Spleen (tissue), 11 donors: ENCODE data around the gene NUPR1. TPM values are rescaled to one million over a fixed set of nuclear protein-coding genes. Genes with fewer than 3 reads are reported as not detected.

ENCODE experiments used
- DNase-seq: peaks from one replicate; pipeline ENCODE4 v3.0.0-alpha.2; 2020
- H3K27ac ChIP-seq, 8 donors: fragments of 200-600 bp; sonication (generic) in 7 of 8; 1 replicate in 4 of 8; 2 replicates in 4 of 8; pipeline versions ENCODE4 v1.5.0 to v1.8.0; 2016 to 2021; ENCODE audit warnings: inconsistent platforms in 4 of 8, mild to moderate bottlenecking in 4 of 8, moderate library complexity in 1 of 8
- H3K27me3 ChIP-seq, 7 donors: fragments of 200-600 bp; sonication (generic) in 6 of 7; replicated peaks in 1 of 7; 1 replicate in 4 of 7; 2 replicates in 3 of 7; pipeline versions ENCODE4 v1.5.0 to v1.8.0; 2016 to 2021; ENCODE audit warnings: inconsistent platforms in 3 of 7, mild to moderate bottlenecking in 1 of 7
- H3K36me3 ChIP-seq, 6 donors: fragments of 200-600 bp; sonication (generic) in 5 of 6; 1 replicate in 4 of 6; 2 replicates in 2 of 6; pipeline versions ENCODE4 v1.5.0 to v1.8.0; 2016 to 2021; ENCODE audit warnings: inconsistent platforms in 2 of 6
- H3K4me1 ChIP-seq, 6 donors: fragments of 200-600 bp; sonication (generic) in 5 of 6; 1 replicate in 3 of 6; 2 replicates in 3 of 6; pipeline versions ENCODE4 v1.5.0 to v1.8.0; 2016 to 2021; ENCODE audit warnings: inconsistent platforms in 3 of 6
- H3K4me3 ChIP-seq, 8 donors: fragments of 200-600 bp; sonication (generic) in 7 of 8; 1 replicate in 4 of 8; 2 replicates in 4 of 8; pipeline versions ENCODE4 v1.5.0 to v1.8.0; 2016 to 2021; ENCODE audit warnings: inconsistent platforms in 4 of 8, mild to moderate bottlenecking in 4 of 8, moderate library complexity in 2 of 8
- H3K9me3 ChIP-seq, 8 donors: fragments of 200-600 bp; sonication (generic) in 7 of 8; 1 replicate in 4 of 8; 2 replicates in 4 of 8; pipeline versions ENCODE4 v1.5.0 to v1.8.0; 2016 to 2021; ENCODE audit warnings: inconsistent platforms in 4 of 8
- CTCF ChIP-seq, 11 experiments: fragments of 200-600 bp in 7 of 11; fragments of 450-650 bp in 4 of 11; sonication (generic) in 4 of 11; IDR thresholded peaks in 8 of 11; conservative IDR thresholded peaks in 3 of 11; 1 replicate in 7 of 11; 2 replicates in 4 of 11; pipeline versions ENCODE4 v1.4.0 to v1.8.0; 2016 to 2021; ENCODE audit warnings: antibody characterized with exemption in 11 of 11, inconsistent platforms in 4 of 11, mild to moderate bottlenecking in 1 of 11
- POLR2A ChIP-seq, 3 donors: fragments of 450-650 bp; IDR thresholded peaks; one replicate each; pipeline ENCODE4 v1.5.1; 2017; ENCODE audit warnings: antibody characterized with exemption in 3 of 3, mild to moderate bottlenecking in 1 of 3
- POLR2AphosphoS5 ChIP-seq, 3 donors: sonication (generic); formaldehyde crosslinking; IDR thresholded peaks; one replicate each; pipeline ENCODE4 v1.5.1; 2017; ENCODE audit warnings: antibody characterized with exemption in 3 of 3
- WGBS, 5 donors: extraction: QIAGEN DNeasy Blood & Tissue Kit in 3 of 5; methylation state at CpG; one replicate each; pipeline versions ENCODE4 v1.1.5 to v1.1.7; 2013 to 2018; 5-methylcytosine and 5-hydroxymethylcytosine counted together
- intact Hi-C: fragments of 100-400 bp; cut with DNase I; formaldehyde crosslinking; loops from one replicate; pipeline ENCODE4 v1.15.0; 2023; ENCODE audit warnings: low total_unique reads
- polyA plus RNA-seq, 3 donors: library from polyadenylated mRNA; stranded (reverse); fragments of 200-250 nt; gene quantifications; one replicate each; pipeline ENCODE4 v1.2.1, GENCODE V29; 2013
- total RNA-seq, 7 donors: library from RNA; depleted of rRNA in 3 of 7; stranded (reverse); fragments of >200 nt in 3 of 7; fragmentation: NEBNext Ultra II Directional in 4 of 7; extraction: Animal tissue kit (Norgen Biotek cat#: 25700) in 4 of 7; gene quantifications; one replicate each; pipeline versions ENCODE4 v1.1.0 to v1.2.1, GENCODE V29; 2016 to 2021
- donor health status: healthy with polysubstance abuse.
- donor health status: DM: no; HTN: no; CAD: no; lungs with moderate emphysema.
- donor health status: DM: no; HTN: no; CAD: no.
- donor health status: Bipolar disorder and iron deficiency.
- donor health status: healthy.
- donor health status: DM: no; HTN: no; CAD: no.
- donor health status: DM: yes; HTN: yes; CAD: no.

The NUPR1 gene
- total and polyA plus RNA-seq, 10 donors: 2.7 to 53.7 (median 17.0) TPM

DNA sequence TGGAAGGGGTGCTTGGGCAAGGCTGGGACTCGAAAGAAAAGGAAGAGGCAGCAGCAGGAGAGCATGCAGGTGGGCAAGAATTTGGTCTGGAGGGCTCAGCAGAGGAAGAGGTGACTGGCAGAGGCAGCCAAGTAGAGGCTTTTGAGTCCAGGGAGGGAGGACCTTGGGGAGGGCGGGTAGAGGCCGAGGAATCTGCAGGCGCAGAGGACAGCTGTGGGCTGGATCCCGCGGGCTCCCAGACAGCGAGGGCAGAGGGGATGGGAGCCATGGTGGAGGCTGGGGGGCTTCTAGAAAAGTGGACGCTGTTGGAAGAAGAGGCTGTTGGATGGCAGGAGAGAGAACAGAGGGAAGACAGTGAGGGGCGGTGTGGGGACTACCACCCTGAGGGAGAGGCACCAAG, 41.4 kb downstream of the NUPR1 start:
- peaks cover 0 to 55% (median 8%) of the 10 kb centered on the region in 6 donors for H3K36me3 ChIP-seq
- no peak for DNase-seq
- peak overlapping the region in 1 of 8 donors; percentile 93 for H3K27ac ChIP-seq
- H3K4me3 ChIP-seq: no peak overlapping the region
- H3K4me1 ChIP-seq: peaks cover 12 to 81% (median 42%) of the 10 kb centered on the region in 6 donors
- H3K27me3 ChIP-seq: no peaks in the 10 kb centered on the region
- no peak for TF ChIP-seq CTCF (IDR thresholded peaks at IDR 0.05 in 8 of 11, conservative IDR thresholded peaks at IDR 0.05 in 3 of 11)
- no peak for TF ChIP-seq POLR2AphosphoS5 (IDR thresholded peaks at IDR 0.05)
- no peak for TF ChIP-seq POLR2A (IDR thresholded peaks at IDR 0.05)
- H3K9me3 ChIP-seq: no peaks in the 10 kb centered on the region
- 86 to 94% (median 91%) methylated on average over 9 of the region's 9 CpGs for whole genome bisulfite sequencing, 5 donors
- intact Hi-C loops: loop anchor here (10.0 kb wide), 1 partner anchor 57 kb away; the partner anchor contains the start of gene SGF29

DNA sequence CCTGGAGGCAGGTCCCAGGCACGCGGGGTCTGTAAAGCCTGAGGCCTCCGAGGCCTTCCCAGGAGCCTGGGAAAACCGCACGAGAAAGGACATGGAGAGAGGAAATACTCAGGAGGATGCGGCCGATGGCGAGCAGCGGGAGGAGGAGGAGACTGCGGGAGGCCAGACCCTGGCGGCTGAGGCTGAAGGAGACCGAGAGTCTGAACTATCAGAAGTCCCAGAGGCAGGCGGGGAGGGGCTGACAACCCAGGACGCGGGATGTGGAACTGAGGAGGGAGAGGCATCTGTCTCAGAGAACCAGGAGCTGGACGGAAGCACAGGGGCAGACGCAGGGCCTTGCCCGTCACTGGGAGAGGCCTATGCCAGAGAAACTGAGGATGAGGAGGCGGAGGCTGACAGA, 41.9 kb downstream of the NUPR1 start:
- intact Hi-C loops: loop anchor here (10.0 kb wide), 1 partner anchor 58 kb away; the partner anchor contains the start of gene SGF29
- TF ChIP-seq POLR2AphosphoS5 (IDR thresholded peaks at IDR 0.05) (no peak), CTCF (IDR thresholded peaks at IDR 0.05 in 8 of 11, conservative IDR thresholded peaks at IDR 0.05 in 3 of 11) (no peak), POLR2A (IDR thresholded peaks at IDR 0.05) (no peak)
- Histone ChIP-seq H3K9me3 (no peaks in the 10 kb centered on the region), H3K4me3 (peak overlapping the region in 1 of 8 donors; percentile 98), H3K4me1 (peaks cover 14 to 84% (median 43%) of the 10 kb centered on the region in 6 donors), H3K27ac (peak overlapping the region in 4 of 8 donors; percentile 93 to 98 (median 93)), H3K27me3 (no peaks in the 10 kb centered on the region), H3K36me3 (peaks cover 0 to 53% (median 8%) of the 10 kb centered on the region in 6 donors)
- peak; percentile 78 for DNase-seq
- 74 to 85% (median 82%) methylated on average over 19 of the region's 19 CpGs for WGBS, 5 donors

- Histone ChIP-seq H3K27ac (peak overlapping the region; percentile 42 to 98 (median 94)), H3K36me3 (peaks cover 0 to 46% (median 8%) of the 10 kb centered on the region in 6 donors), H3K4me1 (peaks cover 16 to 89% (median 46%) of the 10 kb centered on the region in 6 donors), H3K4me3 (peak overlapping the region in 6 of 8 donors; percentile 25 to 98 (median 42)), H3K9me3 (no peaks in the 10 kb centered on the region), H3K27me3 (no peaks in the 10 kb centered on the region)
- TF ChIP-seq POLR2AphosphoS5 (IDR thresholded peaks at IDR 0.05): no peak
- no peak for TF ChIP-seq CTCF (IDR thresholded peaks at IDR 0.05 in 8 of 11, conservative IDR thresholded peaks at IDR 0.05 in 3 of 11)
- no peak for TF ChIP-seq POLR2A (IDR thresholded peaks at IDR 0.05)
- peak; percentile 78 for DNase-seq
- WGBS, 5 donors: 83 to 94% (median 91%) methylated on average over 18 to 20 of the region's 20 CpGs
- intact Hi-C loops: loop anchor here (10.0 kb wide), 1 partner anchor 59 kb away; the partner anchor contains the start of gene SGF29
Measured at GRCh38 chr16:28495795-28496749, 42.7 kb downstream of the NUPR1 start.
